Endodermal cell (in vitro differentiated cells): ENCODE data around the gene EHD4. TPM values are rescaled to one million over a fixed set of nuclear protein-coding genes. Genes with fewer than 3 reads are reported as not detected.

Experiments
- DNase-seq: peaks from one replicate; pipeline ENCODE4 v3.0.0-alpha.2; 2017
- H3K27ac ChIP-seq: 2 replicates; pipeline ENCODE4 v1.5.1; 2013; ENCODE audit warnings: mild to moderate bottlenecking, low read depth, low read length, moderate library complexity
- H3K27me3 ChIP-seq: 2 replicates; pipeline ENCODE4 v1.6.1; 2013; ENCODE audit warnings: mild to moderate bottlenecking, low read length, moderate library complexity; ENCODE audit not compliant: insufficient read depth, control insufficient read depth, poor library complexity, severe bottlenecking
- H3K36me3 ChIP-seq: 2 replicates; pipeline ENCODE4 v1.7.0; 2013; ENCODE audit warnings: mild to moderate bottlenecking, low read length, moderate library complexity; ENCODE audit not compliant: control insufficient read depth, insufficient read depth
- H3K4me1 ChIP-seq: one replicate; pipeline ENCODE4 v1.7.0; 2013; ENCODE audit warnings: low read length; ENCODE audit not compliant: control insufficient read depth, insufficient read depth
- H3K4me3 ChIP-seq: 2 replicates; pipeline ENCODE4 v1.5.1; 2013; ENCODE audit warnings: mild to moderate bottlenecking, low read length, moderate library complexity
- H3K9ac ChIP-seq: 2 replicates; pipeline ENCODE4 v1.6.1; 2013; ENCODE audit warnings: mild to moderate bottlenecking, low read length, moderate library complexity; ENCODE audit not compliant: poor library complexity, severe bottlenecking; ENCODE audit errors: extremely low read depth
- H3K9me3 ChIP-seq: 2 replicates; pipeline ENCODE4 v1.6.1; 2013; ENCODE audit warnings: mild to moderate bottlenecking, low read length, moderate library complexity; ENCODE audit not compliant: control insufficient read depth
- H3K27ac Mint-ChIP-seq: 2 replicates; pipeline ENCODE4 v1.8.0; 2020; ENCODE audit warnings: mixed read lengths
- H3K27me3 Mint-ChIP-seq: 2 replicates; pipeline ENCODE4 v1.8.0; 2021; ENCODE audit warnings: mild to moderate bottlenecking, mixed read lengths; ENCODE audit not compliant: insufficient read depth
- H3K36me3 Mint-ChIP-seq: 2 replicates; pipeline ENCODE4 v1.8.0; 2020; ENCODE audit warnings: low read depth, mixed read lengths
- H3K4me1 Mint-ChIP-seq: 2 replicates; pipeline ENCODE4 v1.8.0; 2020; ENCODE audit warnings: mixed read lengths
- H3K4me3 Mint-ChIP-seq: 2 replicates; pipeline ENCODE4 v1.8.0; 2020; ENCODE audit warnings: mild to moderate bottlenecking, moderate library complexity, mixed read lengths
- H3K9me3 Mint-ChIP-seq: 2 replicates; pipeline ENCODE4 v1.8.0; 2020; ENCODE audit warnings: mild to moderate bottlenecking, mixed read lengths
- WGBS, 2 experiments: methylation state at CpG; one replicate each; pipeline versions ENCODE4 v1.1.5 to v1.1.7; 2013; ENCODE audit warnings: missing lambda C conversion rate in 2 of 2, mixed read lengths in 1 of 2; ENCODE audit not compliant: insufficient coverage in 1 of 2, insufficient read length in 1 of 2; 5-methylcytosine and 5-hydroxymethylcytosine counted together
- total RNA-seq, 2 donors: library from RNA; stranded (reverse); fragmentation: NEBNext Ultra II Directional in 1 of 2; extraction: Animal tissue kit (Norgen Biotek cat#: 25700) in 1 of 2; gene quantifications; 2 replicates in 1 of 2; 3 replicates in 1 of 2; pipeline ENCODE4 v1.2.1, GENCODE V29; 2021
- TF ChIP-seq, protein P1 (sequence below): fragments of 200-600 bp; sonication (generic); conservative IDR thresholded peaks from 2 replicates; pipeline ENCODE4 v1.5.0; 2021; ENCODE audit warnings: antibody characterized with exemption, mild to moderate bottlenecking

The EHD4 gene
- total RNA-seq, 2 donors from 2014 or later = 16.9 to 17.3 TPM

DNA sequence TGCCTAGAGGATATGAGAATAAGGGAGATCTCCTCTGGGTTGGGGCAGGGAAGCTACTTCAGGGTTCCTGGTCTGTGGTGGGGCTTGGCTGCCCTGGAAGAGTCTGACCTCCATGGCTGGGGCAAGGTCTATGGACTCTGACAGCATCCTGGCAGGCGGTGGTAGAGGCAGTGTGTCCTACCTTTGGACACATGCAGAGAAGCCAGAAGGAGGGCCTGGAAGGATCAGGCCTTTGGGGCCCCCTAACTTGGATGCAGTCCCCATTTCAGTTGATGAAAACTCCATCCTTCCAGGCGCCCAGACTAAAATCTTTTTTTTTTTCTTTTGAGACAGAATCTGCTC, 88.9 kb downstream of the EHD4 start:
- TF ChIP-seq, protein P1, sequence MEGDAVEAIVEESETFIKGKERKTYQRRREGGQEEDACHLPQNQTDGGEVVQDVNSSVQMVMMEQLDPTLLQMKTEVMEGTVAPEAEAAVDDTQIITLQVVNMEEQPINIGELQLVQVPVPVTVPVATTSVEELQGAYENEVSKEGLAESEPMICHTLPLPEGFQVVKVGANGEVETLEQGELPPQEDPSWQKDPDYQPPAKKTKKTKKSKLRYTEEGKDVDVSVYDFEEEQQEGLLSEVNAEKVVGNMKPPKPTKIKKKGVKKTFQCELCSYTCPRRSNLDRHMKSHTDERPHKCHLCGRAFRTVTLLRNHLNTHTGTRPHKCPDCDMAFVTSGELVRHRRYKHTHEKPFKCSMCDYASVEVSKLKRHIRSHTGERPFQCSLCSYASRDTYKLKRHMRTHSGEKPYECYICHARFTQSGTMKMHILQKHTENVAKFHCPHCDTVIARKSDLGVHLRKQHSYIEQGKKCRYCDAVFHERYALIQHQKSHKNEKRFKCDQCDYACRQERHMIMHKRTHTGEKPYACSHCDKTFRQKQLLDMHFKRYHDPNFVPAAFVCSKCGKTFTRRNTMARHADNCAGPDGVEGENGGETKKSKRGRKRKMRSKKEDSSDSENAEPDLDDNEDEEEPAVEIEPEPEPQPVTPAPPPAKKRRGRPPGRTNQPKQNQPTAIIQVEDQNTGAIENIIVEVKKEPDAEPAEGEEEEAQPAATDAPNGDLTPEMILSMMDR = no peak
- Histone ChIP-seq H3K27me3 (peaks cover 39% of the 10 kb centered on the region), H3K27ac (no peak overlapping the region), H3K4me1 (no peaks in the 10 kb centered on the region), H3K4me3 (no peak overlapping the region), H3K36me3 (no peaks in the 10 kb centered on the region), H3K9ac (no peak overlapping the region), H3K9me3 (no peaks in the 10 kb centered on the region)
- H3K4me3 Mint-ChIP-seq = no peak overlapping the region
- peaks cover 1% of the 10 kb centered on the region for H3K4me1 Mint-ChIP-seq
- no peak for DNase-seq
- no peaks in the 10 kb centered on the region for H3K36me3 Mint-ChIP-seq
- no peak overlapping the region for H3K27ac Mint-ChIP-seq
- H3K9me3 Mint-ChIP-seq = no peaks in the 10 kb centered on the region
- 90 to 100% methylated on average over 2 of the region's 2 CpGs for WGBS, 2 experiments
- H3K27me3 Mint-ChIP-seq = peaks cover 43% of the 10 kb centered on the region

DNA sequence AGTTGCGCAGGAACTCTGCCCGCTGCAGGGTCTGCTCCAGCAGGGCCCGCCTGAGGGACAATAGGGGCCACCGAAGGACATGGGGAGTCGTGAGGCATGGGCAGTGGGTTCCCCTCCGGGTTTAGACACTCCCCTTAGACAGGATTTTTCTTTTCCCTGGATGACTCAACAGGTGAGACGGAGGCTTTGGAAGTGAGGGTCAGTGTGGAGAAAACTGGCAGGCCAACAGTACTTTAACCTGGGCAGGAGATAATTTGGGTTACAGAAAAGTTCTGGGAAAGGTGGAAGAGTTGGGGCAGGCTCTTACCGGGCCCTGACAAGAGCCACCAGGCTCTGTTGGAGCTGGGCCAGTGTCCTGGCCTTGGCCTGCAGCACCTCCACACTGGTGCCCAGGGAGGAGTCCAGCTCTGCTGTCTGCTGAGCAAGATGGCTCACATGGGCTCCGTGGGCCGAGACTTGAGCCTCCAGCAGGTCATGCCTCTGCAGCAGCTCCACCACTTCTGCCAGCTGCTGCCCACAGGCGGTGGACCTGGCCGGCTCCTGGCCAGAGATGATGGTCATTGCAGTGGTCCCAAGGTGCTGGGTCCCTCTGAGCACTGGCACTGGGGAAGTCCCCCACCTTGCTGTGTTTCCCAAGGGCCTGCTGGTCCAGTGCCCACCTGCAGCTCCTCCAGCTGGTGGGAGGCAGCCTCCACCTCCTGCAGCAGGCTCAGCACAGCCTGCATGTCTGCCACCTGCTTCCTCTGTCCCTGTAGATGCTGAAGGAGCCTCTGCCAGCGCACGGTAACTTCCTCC, 89.5 kb downstream of the EHD4 start:
- Mint-ChIP-seq H3K27ac (no peak overlapping the region), H3K36me3 (no peaks in the 10 kb centered on the region), H3K4me3 (peak overlapping the region; percentile 42), H3K9me3 (no peaks in the 10 kb centered on the region), H3K27me3 (peaks cover 43% of the 10 kb centered on the region), H3K4me1 (peaks cover 1% of the 10 kb centered on the region)
- TF ChIP-seq, protein P1 = no peak
- no peak overlapping the region for H3K9ac ChIP-seq
- H3K4me3 ChIP-seq = no peak overlapping the region
- no peaks in the 10 kb centered on the region for H3K36me3 ChIP-seq
- 71 to 79% methylated on average over 10 to 14 of the region's 14 CpGs for WGBS, 2 experiments
- peaks cover 39% of the 10 kb centered on the region for H3K27me3 ChIP-seq
- H3K9me3 ChIP-seq = no peaks in the 10 kb centered on the region
- no peak for DNase-seq
- no peaks in the 10 kb centered on the region for H3K4me1 ChIP-seq
- no peak overlapping the region for H3K27ac ChIP-seq

- no peaks in the 10 kb centered on the region for H3K9me3 ChIP-seq
- no peaks in the 10 kb centered on the region for H3K36me3 Mint-ChIP-seq
- DNase-seq = peak; percentile 79
- no peaks in the 10 kb centered on the region for H3K4me1 ChIP-seq
- no peak overlapping the region for H3K27ac Mint-ChIP-seq
- H3K27me3 ChIP-seq = peaks cover 39% of the 10 kb centered on the region
- TF ChIP-seq, protein P1 = peak; percentile 11
- H3K27ac ChIP-seq = no peak overlapping the region
- H3K27me3 Mint-ChIP-seq = peaks cover 43% of the 10 kb centered on the region
- WGBS, 2 experiments = 16 to 21% methylated on average over 22 to 60 of the region's 81 CpGs
- H3K9ac ChIP-seq = no peak overlapping the region
- H3K4me1 Mint-ChIP-seq = peaks cover 1% of the 10 kb centered on the region
- H3K36me3 ChIP-seq = no peaks in the 10 kb centered on the region
- H3K4me3 Mint-ChIP-seq = peak overlapping the region; percentile 42
- H3K9me3 Mint-ChIP-seq = no peaks in the 10 kb centered on the region
- H3K4me3 ChIP-seq = no peak overlapping the region
Measured at GRCh38 chr15:41881920-41882688, 90.3 kb downstream of the EHD4 start.
